GM12878 (cell line): ENCODE data around the gene TNFRSF1B.

Source experiments
- EZH2 ChIP-seq: IDR thresholded peaks from 2 replicates; pipeline ENCODE4 v1.6.1; 2012; ENCODE audit warnings: low read depth, mild to moderate bottlenecking, control low read depth, inconsistent platforms, low read length, borderline replicate concordance; ENCODE audit not compliant: control insufficient read depth
- NFYA ChIP-seq: IDR thresholded peaks from 2 replicates; pipeline ENCODE4 v1.6.1; 2011; ENCODE audit warnings: low read depth, mild to moderate bottlenecking, low read length, improper control_type of control experiment, borderline replicate concordance
- POLR2A ChIP-seq: IDR thresholded peaks from 2 replicates; pipeline ENCODE4 v1.6.1; 2011; ENCODE audit warnings: low read depth, mild to moderate bottlenecking, low read length
- RAD51 ChIP-seq: fragments of 450-650 bp; IDR thresholded peaks from 2 replicates; pipeline ENCODE4 v1.6.1; 2016; ENCODE audit warnings: moderate library complexity, mild to moderate bottlenecking, inconsistent platforms
- YY1 ChIP-seq: IDR thresholded peaks from 2 replicates; pipeline ENCODE4 v1.6.1; 2011; ENCODE audit warnings: low read depth, mild to moderate bottlenecking, low read length
- ZNF622 ChIP-seq: fragments of 450-650 bp; IDR thresholded peaks from 2 replicates; pipeline ENCODE4 v1.6.1; 2017; ENCODE audit warnings: mild to moderate bottlenecking, inconsistent platforms

DNA sequence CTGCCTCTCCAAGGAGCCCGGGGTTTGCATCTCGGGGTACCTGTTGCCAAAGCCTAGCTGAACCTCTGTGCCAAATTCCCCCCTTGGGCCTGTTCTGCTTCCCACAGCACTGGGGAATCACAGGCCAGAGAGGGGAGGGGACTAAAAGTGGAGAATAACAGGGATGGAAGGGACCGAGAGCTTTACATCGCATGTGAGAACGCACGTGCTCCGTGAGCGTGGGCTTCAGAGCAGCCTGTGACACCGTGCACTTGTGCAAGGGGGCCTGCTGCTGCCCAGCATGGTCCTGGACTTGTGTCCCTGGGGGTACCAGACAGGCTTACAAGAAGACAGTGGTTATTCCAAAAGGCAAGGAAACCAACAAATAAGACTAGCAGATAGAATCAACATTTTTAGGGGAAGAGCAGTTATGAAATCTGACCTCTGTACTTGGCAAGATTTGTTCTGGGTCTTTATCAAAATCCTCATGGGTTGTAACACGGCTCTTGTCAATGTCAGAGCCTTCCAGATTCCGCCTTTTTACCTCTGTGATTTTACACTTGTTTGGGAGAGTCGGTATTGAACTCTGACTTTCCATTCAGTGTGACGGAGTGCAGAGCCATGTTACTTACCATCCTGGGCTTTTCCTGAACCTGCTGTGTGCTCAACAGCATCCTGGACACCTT, 36.2 kb upstream of the TNFRSF1B start:
- TF ChIP-seq NFYA (no peak), EZH2 (no peak), RAD51 (no peak), ZNF622 (no peak), YY1 (no peak), POLR2A (no peak)
